HCT116 (cell line): ENCODE measurements around the gene YIPF3. TPM values are rescaled to one million over a fixed set of nuclear protein-coding genes. Genes with fewer than 3 reads are reported as not detected.

Source experiments
- ATAC-seq: fragments of 200-7000 bp; cut with Tn5 transposase; 2 replicates; pipeline ENCODE4 v1.9.1; 2020; ENCODE audit warnings: mild to moderate bottlenecking, moderate library complexity
- BruUV-seq: library from RNA; stranded (reverse); fragments of 400-500 nt; replicated peaks from 2 replicates; lab custom pipeline; 2021; lab: Mats Ljungman, UMichigan
- CTCF ChIA-PET: fragments of 300-600 bp; sonication (Branson Sonifier 250); formaldehyde crosslinking; loops from one replicate; lab custom pipeline; 2021; ENCODE audit warnings: antibody characterized with exemption; lab: Charles Lee
- POLR2A ChIA-PET: fragments of 300-600, 350-600 bp; sonication (Branson Sonifier 250); formaldehyde crosslinking; loops from one replicate; lab custom pipeline; 2021; ENCODE audit warnings: antibody characterized with exemption; lab: Charles Lee
- RAD21 ChIA-PET, 2 experiments: fragments of 300-600 bp; sonication (Branson Sonifier 250); formaldehyde crosslinking; loops; one replicate each; lab custom pipeline; 2023; ENCODE audit warnings: low total read pairs in 2 of 2; ENCODE audit not compliant: uncharacterized antibody in 2 of 2, unreplicated experiment in 2 of 2, low non-redundant PET in 1 of 2; lab: Charles Lee
- DNase-seq: peaks from one replicate; pipeline ENCODE4 v3.0.0-alpha.2; 2010; ENCODE audit warnings: low read depth, low spot score
- H2AFZ ChIP-seq: fragments of 200-600 bp; shearing (Covaris generic), sonication (generic); 2 replicates; pipeline ENCODE4 v1.6.1; 2017; ENCODE audit warnings: low read depth, mixed run types, mixed read lengths, antibody characterized with exemption, low read length; ENCODE audit not compliant: poor library complexity, severe bottlenecking
- H3K27ac ChIP-seq: 2 replicates; pipeline ENCODE4 v1.5.1; 2012; ENCODE audit warnings: low read depth, low read length
- H3K27me3 ChIP-seq: fragments of 200-600 bp; sonication (generic); 2 replicates; pipeline ENCODE4 v1.6.1; 2016; ENCODE audit warnings: mixed run types, low read length, mixed read lengths; ENCODE audit not compliant: insufficient read depth
- H3K36me3 ChIP-seq, 2 experiments: fragments of 200-500 bp in 1 of 2; fragments of 200-600 bp in 1 of 2; sonication (Bioruptor generic) in 1 of 2; sonication (generic) in 1 of 2; 2 replicates each; pipeline versions ENCODE4 v1.5.1 to v1.6.1; 2014 to 2016; ENCODE audit warnings: low read length in 2 of 2, inconsistent platforms in 1 of 2, mixed read lengths in 1 of 2, mixed run types in 1 of 2; ENCODE audit not compliant: insufficient read depth in 2 of 2, control insufficient read depth in 1 of 2
- H3K4me1 ChIP-seq, 2 experiments: fragments of 200-600 bp in 1 of 2; sonication (generic) in 1 of 2; 2 replicates each; pipeline versions ENCODE4 v1.5.1 to v1.6.1; 2012 to 2017; ENCODE audit warnings: low read length in 2 of 2, inconsistent platforms in 1 of 2, mild to moderate bottlenecking in 1 of 2, mixed read lengths in 1 of 2, mixed run types in 1 of 2, moderate library complexity in 1 of 2; ENCODE audit not compliant: insufficient read depth in 2 of 2, control insufficient read depth in 1 of 2
- H3K4me2 ChIP-seq: fragments of 200-600 bp; sonication (generic); 2 replicates; pipeline ENCODE4 v1.6.1; 2017; ENCODE audit warnings: mixed run types, low read length, mixed read lengths
- H3K4me3 ChIP-seq, 2 experiments: fragments of 200-600 bp in 1 of 2; sonication (generic) in 1 of 2; replicated peaks in 1 of 2; 2 replicates each; pipeline ENCODE4 v1.5.1; 2011 to 2016; ENCODE audit warnings: low read length in 2 of 2, control low read depth in 1 of 2, low read depth in 1 of 2, mild to moderate bottlenecking in 1 of 2, mixed read lengths in 1 of 2, mixed run types in 1 of 2
- H3K79me2 ChIP-seq: fragments of 200-600 bp; sonication (generic); 2 replicates; pipeline ENCODE4 v1.6.1; 2017; ENCODE audit warnings: mild to moderate bottlenecking, mixed run types, low read length, moderate library complexity, mixed read lengths; ENCODE audit not compliant: insufficient read depth
- H3K9ac ChIP-seq: fragments of 200-600 bp; sonication (generic); 2 replicates; pipeline ENCODE4 v1.6.1; 2016; ENCODE audit warnings: low read length, mixed read lengths
- H3K9me2 ChIP-seq: fragments of 200-600 bp; sonication (generic), shearing (Covaris generic); 2 replicates; pipeline ENCODE4 v1.6.1; 2017; ENCODE audit warnings: mixed run types, mild to moderate bottlenecking, moderate library complexity; ENCODE audit not compliant: insufficient read depth
- H3K9me3 ChIP-seq, 2 experiments: fragments of 200-500 bp in 1 of 2; fragments of 200-600 bp in 1 of 2; sonication (Bioruptor generic) in 1 of 2; sonication (generic) in 1 of 2; 2 replicates each; pipeline ENCODE4 v1.6.1; 2014 to 2017; ENCODE audit warnings: low read length in 2 of 2, mixed read lengths in 2 of 2, inconsistent platforms in 1 of 2, low read depth in 1 of 2, mild to moderate bottlenecking in 1 of 2, mixed run types in 1 of 2, moderate library complexity in 1 of 2; ENCODE audit not compliant: control insufficient read depth in 1 of 2, insufficient read depth in 1 of 2
- H4K20me1 ChIP-seq: fragments of 200-600 bp; sonication (generic), shearing (Covaris generic); 2 replicates; pipeline ENCODE4 v1.6.1; 2017; ENCODE audit warnings: mixed run types, mild to moderate bottlenecking, moderate library complexity; ENCODE audit not compliant: insufficient read depth
- CBX3 ChIP-seq: IDR thresholded peaks from 2 replicates; pipeline ENCODE4 v1.6.1; 2012; ENCODE audit warnings: low read depth
- CEBPB ChIP-seq: IDR thresholded peaks from 2 replicates; pipeline ENCODE4 v1.6.1; 2012; ENCODE audit warnings: low read depth
- EGR1 ChIP-seq: IDR thresholded peaks from 2 replicates; pipeline ENCODE4 v1.6.1; 2012; ENCODE audit warnings: low read depth
- ELF1 ChIP-seq: IDR thresholded peaks from 2 replicates; pipeline ENCODE4 v1.6.1; 2012; ENCODE audit warnings: low read depth, borderline replicate concordance
- EZH2phosphoT487 ChIP-seq: fragments of 200-600 bp; IDR thresholded peaks from 2 replicates; pipeline ENCODE4 v1.6.1; 2018; ENCODE audit warnings: antibody characterized with exemption, borderline replicate concordance
- FOSL1 ChIP-seq: IDR thresholded peaks from 2 replicates; pipeline ENCODE4 v1.6.1; 2012; ENCODE audit warnings: low read depth
- JUND ChIP-seq: IDR thresholded peaks from 2 replicates; pipeline ENCODE4 v1.6.1; 2012
- MAX ChIP-seq: IDR thresholded peaks from 2 replicates; pipeline ENCODE4 v1.6.1; 2012
- POLR2AphosphoS5 ChIP-seq: IDR thresholded peaks from 2 replicates; pipeline ENCODE4 v1.6.1; 2011; ENCODE audit warnings: mild to moderate bottlenecking, low read depth, low read length, moderate library complexity
- RAD21 ChIP-seq: IDR thresholded peaks from 2 replicates; pipeline ENCODE4 v1.6.1; 2012; ENCODE audit warnings: low read depth, mild to moderate bottlenecking
- SIN3A ChIP-seq: IDR thresholded peaks from 2 replicates; pipeline ENCODE4 v1.6.1; 2012; ENCODE audit warnings: low read depth
- SP1 ChIP-seq: IDR thresholded peaks from 2 replicates; pipeline ENCODE4 v1.6.1; 2012; ENCODE audit warnings: low read depth
- SRF ChIP-seq: IDR thresholded peaks from 2 replicates; pipeline ENCODE4 v1.6.1; 2012; ENCODE audit warnings: low read depth
- TCF7L2 ChIP-seq: IDR thresholded peaks from 2 replicates; pipeline ENCODE4 v1.7.0; 2011; ENCODE audit warnings: borderline replicate concordance, inconsistent platforms; ENCODE audit not compliant: insufficient read depth, insufficient read length; ENCODE audit errors: extremely low read depth
- YY1 ChIP-seq: IDR thresholded peaks from 2 replicates; pipeline ENCODE4 v1.6.1; 2011; ENCODE audit warnings: low read length, low read depth, moderate library complexity, mild to moderate bottlenecking; ENCODE audit not compliant: insufficient replicate concordance; ENCODE audit errors: extremely low read depth
- ZBTB33 ChIP-seq: IDR thresholded peaks from 2 replicates; pipeline ENCODE4 v1.6.1; 2011; ENCODE audit warnings: mild to moderate bottlenecking, low read length, moderate library complexity; ENCODE audit not compliant: insufficient replicate concordance; ENCODE audit errors: extremely low read depth
- ZFX ChIP-seq: fragments of 450-650 bp; IDR thresholded peaks from 2 replicates; pipeline ENCODE4 v1.6.1; 2017
- intact Hi-C: fragments of 100-400 bp; cut with micrococcal nuclease; formaldehyde crosslinking; loops from 2 replicates; pipeline ENCODE4 v1.10.0; 2022
- total RNA-seq: library from RNA; stranded (reverse); gene quantifications from one replicate; pipeline ENCODE4 v1.2.1, GENCODE V29; 2021; ENCODE audit not compliant: unreplicated experiment
- TF ChIP-seq, protein P1 (sequence below): IDR thresholded peaks from 2 replicates; pipeline ENCODE4 v1.6.1; 2012; ENCODE audit warnings: low read depth
- TF ChIP-seq, protein P2 (sequence below), 3 experiments: fragments of 200-600 bp in 1 of 3; sonication (generic) in 1 of 3; IDR thresholded peaks in 2 of 3; conservative IDR thresholded peaks in 1 of 3; 2 replicates each; pipeline ENCODE4 v1.5.1; 2012 to 2017; ENCODE audit warnings: low read depth in 2 of 3, low read length in 2 of 3, antibody characterized with exemption in 1 of 3, borderline replicate concordance in 1 of 3, control low read depth in 1 of 3, mild to moderate bottlenecking in 1 of 3, mixed read lengths in 1 of 3, mixed run types in 1 of 3, moderate library complexity in 1 of 3; ENCODE audit not compliant: insufficient read depth in 1 of 3

YIPF3 gene
- total RNA-seq, 1 experiment from 2014 or later = 84.5 TPM

DNA sequence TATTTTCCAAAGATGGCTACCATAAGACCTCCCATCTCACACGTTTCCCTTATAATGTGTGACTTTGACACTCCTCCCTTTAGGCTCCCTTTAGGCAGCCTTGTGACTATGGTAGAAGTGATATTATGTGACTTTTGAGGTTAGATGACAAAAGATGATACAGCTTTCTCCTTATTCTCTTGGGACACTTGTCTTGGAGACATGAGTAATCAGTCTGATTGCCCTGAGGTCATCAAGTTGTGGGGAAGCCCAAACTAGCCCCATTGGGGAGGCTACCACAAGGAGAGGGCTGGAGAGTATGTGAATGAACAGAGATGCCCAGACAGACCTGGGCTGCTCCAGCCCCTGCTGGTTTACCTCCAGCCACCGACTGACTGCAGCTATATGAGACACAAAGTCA is 50.8 kb downstream of the YIPF3 start:
- Histone ChIP-seq H3K79me2 (no peaks in the 10 kb centered on the region), H3K36me3 (no peaks in the 10 kb centered on the region), H3K9me3 (no peaks in the 10 kb centered on the region), H3K4me1 (peaks cover 9 to 12% of the 10 kb centered on the region in 2 experiments), H3K27me3 (no peaks in the 10 kb centered on the region), H2AFZ (no peak overlapping the region), H3K9ac (no peak overlapping the region), H3K4me2 (no peak overlapping the region), H3K27ac (no peak overlapping the region)
- ATAC-seq (no peak), DNase-seq (no peak)
- intact Hi-C loops = no loop called here
- POLR2A ChIA-PET = no interaction called here
- TF ChIP-seq, protein P1, sequence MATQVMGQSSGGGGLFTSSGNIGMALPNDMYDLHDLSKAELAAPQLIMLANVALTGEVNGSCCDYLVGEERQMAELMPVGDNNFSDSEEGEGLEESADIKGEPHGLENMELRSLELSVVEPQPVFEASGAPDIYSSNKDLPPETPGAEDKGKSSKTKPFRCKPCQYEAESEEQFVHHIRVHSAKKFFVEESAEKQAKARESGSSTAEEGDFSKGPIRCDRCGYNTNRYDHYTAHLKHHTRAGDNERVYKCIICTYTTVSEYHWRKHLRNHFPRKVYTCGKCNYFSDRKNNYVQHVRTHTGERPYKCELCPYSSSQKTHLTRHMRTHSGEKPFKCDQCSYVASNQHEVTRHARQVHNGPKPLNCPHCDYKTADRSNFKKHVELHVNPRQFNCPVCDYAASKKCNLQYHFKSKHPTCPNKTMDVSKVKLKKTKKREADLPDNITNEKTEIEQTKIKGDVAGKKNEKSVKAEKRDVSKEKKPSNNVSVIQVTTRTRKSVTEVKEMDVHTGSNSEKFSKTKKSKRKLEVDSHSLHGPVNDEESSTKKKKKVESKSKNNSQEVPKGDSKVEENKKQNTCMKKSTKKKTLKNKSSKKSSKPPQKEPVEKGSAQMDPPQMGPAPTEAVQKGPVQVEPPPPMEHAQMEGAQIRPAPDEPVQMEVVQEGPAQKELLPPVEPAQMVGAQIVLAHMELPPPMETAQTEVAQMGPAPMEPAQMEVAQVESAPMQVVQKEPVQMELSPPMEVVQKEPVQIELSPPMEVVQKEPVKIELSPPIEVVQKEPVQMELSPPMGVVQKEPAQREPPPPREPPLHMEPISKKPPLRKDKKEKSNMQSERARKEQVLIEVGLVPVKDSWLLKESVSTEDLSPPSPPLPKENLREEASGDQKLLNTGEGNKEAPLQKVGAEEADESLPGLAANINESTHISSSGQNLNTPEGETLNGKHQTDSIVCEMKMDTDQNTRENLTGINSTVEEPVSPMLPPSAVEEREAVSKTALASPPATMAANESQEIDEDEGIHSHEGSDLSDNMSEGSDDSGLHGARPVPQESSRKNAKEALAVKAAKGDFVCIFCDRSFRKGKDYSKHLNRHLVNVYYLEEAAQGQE = no peak
- TF ChIP-seq, protein P2, sequence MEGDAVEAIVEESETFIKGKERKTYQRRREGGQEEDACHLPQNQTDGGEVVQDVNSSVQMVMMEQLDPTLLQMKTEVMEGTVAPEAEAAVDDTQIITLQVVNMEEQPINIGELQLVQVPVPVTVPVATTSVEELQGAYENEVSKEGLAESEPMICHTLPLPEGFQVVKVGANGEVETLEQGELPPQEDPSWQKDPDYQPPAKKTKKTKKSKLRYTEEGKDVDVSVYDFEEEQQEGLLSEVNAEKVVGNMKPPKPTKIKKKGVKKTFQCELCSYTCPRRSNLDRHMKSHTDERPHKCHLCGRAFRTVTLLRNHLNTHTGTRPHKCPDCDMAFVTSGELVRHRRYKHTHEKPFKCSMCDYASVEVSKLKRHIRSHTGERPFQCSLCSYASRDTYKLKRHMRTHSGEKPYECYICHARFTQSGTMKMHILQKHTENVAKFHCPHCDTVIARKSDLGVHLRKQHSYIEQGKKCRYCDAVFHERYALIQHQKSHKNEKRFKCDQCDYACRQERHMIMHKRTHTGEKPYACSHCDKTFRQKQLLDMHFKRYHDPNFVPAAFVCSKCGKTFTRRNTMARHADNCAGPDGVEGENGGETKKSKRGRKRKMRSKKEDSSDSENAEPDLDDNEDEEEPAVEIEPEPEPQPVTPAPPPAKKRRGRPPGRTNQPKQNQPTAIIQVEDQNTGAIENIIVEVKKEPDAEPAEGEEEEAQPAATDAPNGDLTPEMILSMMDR (IDR thresholded peaks at IDR 0.05 in 2 of 3, conservative IDR thresholded peaks at IDR 0.05 in 1 of 3; ENCODE audit: borderline replicate concordance in 1 of 3, insufficient read depth in 1 of 3, low read depth in 2 of 3, low read length in 2 of 3) = no peak
- no peak for TF ChIP-seq CEBPB
- no peak for TF ChIP-seq ZBTB33
- no peak for TF ChIP-seq SIN3A
- TF ChIP-seq TCF7L2 = no peak
- no peak for TF ChIP-seq EZH2phosphoT487
- TF ChIP-seq JUND = no peak
- no peak for TF ChIP-seq CBX3
- TF ChIP-seq ZFX = no peak
- TF ChIP-seq RAD21 = no peak
- TF ChIP-seq ELF1 = no peak
- TF ChIP-seq POLR2AphosphoS5 = no peak
- TF ChIP-seq MAX = no peak
- TF ChIP-seq FOSL1 = no peak
- no peak for TF ChIP-seq EGR1
- TF ChIP-seq SP1 = no peak
- TF ChIP-seq SRF = no peak
- TF ChIP-seq YY1 = no peak
- TF ChIP-seq, all 23 proteins: peak for 0
- Histone ChIP-seq H4K20me1 (no peaks in the 10 kb centered on the region), H3K9me2 (no peaks in the 10 kb centered on the region), H3K4me3 (no peak overlapping the region)
- RAD21 ChIA-PET = no interaction called here
- no TSS peak for BruUV-seq
- CTCF ChIA-PET = no interaction called here
